Choroid plexus epithelial cell (primary cell): ENCODE results near the gene ADORA2A.

Source experiments
- DNase-seq: peaks from one replicate; pipeline ENCODE4 v3.0.0-alpha.2; 2010; ENCODE audit warnings: low read depth
- H3K4me3 ChIP-seq: 2 replicates; pipeline ENCODE4 v1.5.1; 2011; ENCODE audit warnings: low read depth, mild to moderate bottlenecking, control low read depth, low read length, moderate library complexity
- CTCF ChIP-seq: conservative IDR thresholded peaks from 2 replicates; pipeline ENCODE4 v1.5.1; 2011; ENCODE audit warnings: low read depth, mild to moderate bottlenecking, control low read depth, inconsistent platforms, low read length, moderate library complexity

The ADORA2A gene

GRCh38 chr22:24443668-24444067, 16.3 kb downstream of the ADORA2A start:
- DNase-seq = no peak
- TF ChIP-seq CTCF = no peak
- no peak overlapping the region for H3K4me3 ChIP-seq

GRCh38 chr22:24444251-24444650, 16.9 kb downstream of the ADORA2A start:
- DNase-seq = no peak
- no peak for TF ChIP-seq CTCF
- no peak overlapping the region for H3K4me3 ChIP-seq

- DNase-seq = no peak
- TF ChIP-seq CTCF = no peak
These were observed 17.5 kb downstream of the ADORA2A start for GRCh38 chr22:24444729-24445466.

GRCh38 chr22:24445481-24446259, 18.3 kb downstream of the ADORA2A start:
- H3K4me3 ChIP-seq = no peak overlapping the region
- no peak for TF ChIP-seq CTCF
- DNase-seq = no peak

More at GRCh38 chr22:24444729-24445466, 17.5 kb downstream of the ADORA2A start:
- H3K4me3 ChIP-seq = no peak overlapping the region

GRCh38 chr22:24446260-24446611, 18.8 kb downstream of the ADORA2A start:
- TF ChIP-seq CTCF = no peak
- no peak for DNase-seq
- H3K4me3 ChIP-seq = no peak overlapping the region

GRCh38 chr22:24450610-24451009, 23.2 kb downstream of the ADORA2A start:
- H3K4me3 ChIP-seq = no peak overlapping the region
- no peak for TF ChIP-seq CTCF
- DNase-seq = no peak
